ENCODE results near the gene RBMS3. TPM values are rescaled to one million over a fixed set of nuclear protein-coding genes. Genes with fewer than 3 reads are reported as not detected.

RBMS3 gene
- total and polyA plus RNA-seq, 5 donors from 2014 or later = 5.2 to 18.8 (median 8.5) TPM

- H3K4me3 Mint-ChIP-seq = no peak overlapping the region
- no peak overlapping the region for H3K27ac Mint-ChIP-seq
- DNase-seq = no peak
- H3K36me3 Mint-ChIP-seq = no peaks in the 10 kb centered on the region
- H3K27me3 ChIP-seq (ENCODE audit: control insufficient read depth, insufficient read depth, low read length) = no peaks in the 10 kb centered on the region
- ATAC-seq (ENCODE audit: low read depth in 2 of 2) = no peak
- H3K4me1 Mint-ChIP-seq = peaks cover 0 to 10% (median 2%) of the 10 kb centered on the region in 4 donors
- H3K27me3 Mint-ChIP-seq = no peaks in the 10 kb centered on the region
- no peaks in the 10 kb centered on the region for H3K36me3 ChIP-seq (ENCODE audit: control insufficient read depth, insufficient read depth, low read length)
- H3K4me3 ChIP-seq (ENCODE audit: low read depth, low read length) = no peak overlapping the region
- H3K4me1 ChIP-seq (ENCODE audit: control insufficient read depth, insufficient read depth, low read length, poor library complexity, severe bottlenecking) = no peaks in the 10 kb centered on the region
- H3K27ac ChIP-seq (ENCODE audit: insufficient read depth, low read length, poor library complexity, severe bottlenecking) = no peak overlapping the region
- H3K9me3 ChIP-seq (ENCODE audit: control insufficient read depth in 2 of 2, low read length in 2 of 2) = no peaks in the 10 kb centered on the region
- peaks cover 0 to 2% (median 0%) of the 10 kb centered on the region in 7 donors for H3K9me3 Mint-ChIP-seq
These were observed 130.0 kb downstream of the RBMS3 start for GRCh38 chr3:29410660-29411405.

GRCh38 chr3:29412110-29412509 lies 131.2 kb downstream of the RBMS3 start:
- Histone ChIP-seq H3K27ac (ENCODE audit: insufficient read depth, low read length, poor library complexity, severe bottlenecking) (no peak overlapping the region), H3K9me3 (ENCODE audit: control insufficient read depth in 2 of 2, low read length in 2 of 2) (no peaks in the 10 kb centered on the region), H3K27me3 (ENCODE audit: control insufficient read depth, insufficient read depth, low read length) (no peaks in the 10 kb centered on the region), H3K4me3 (ENCODE audit: low read depth, low read length) (no peak overlapping the region), H3K4me1 (ENCODE audit: control insufficient read depth, insufficient read depth, low read length, poor library complexity, severe bottlenecking) (no peaks in the 10 kb centered on the region), H3K36me3 (ENCODE audit: control insufficient read depth, insufficient read depth, low read length) (no peaks in the 10 kb centered on the region)
- no peak overlapping the region for H3K4me3 Mint-ChIP-seq
- ATAC-seq (ENCODE audit: low read depth in 2 of 2) (no peak), DNase-seq (no peak)
- H3K4me1 Mint-ChIP-seq = peaks cover 0 to 12% (median 2%) of the 10 kb centered on the region in 4 donors
- H3K27ac Mint-ChIP-seq = no peak overlapping the region
- no peaks in the 10 kb centered on the region for H3K36me3 Mint-ChIP-seq
- H3K9me3 Mint-ChIP-seq = peaks cover 0 to 2% (median 0%) of the 10 kb centered on the region in 7 donors
- no peaks in the 10 kb centered on the region for H3K27me3 Mint-ChIP-seq

- ATAC-seq (ENCODE audit: low read depth in 2 of 2) = no peak
- no peak overlapping the region for H3K27ac ChIP-seq (ENCODE audit: insufficient read depth, low read length, poor library complexity, severe bottlenecking)
- H3K9me3 Mint-ChIP-seq = peaks cover 0 to 3% (median 0%) of the 10 kb centered on the region in 7 donors
These were observed 133.8 kb downstream of the RBMS3 start for GRCh38 chr3:29414468-29415224.

GRCh38 chr3:29415482-29416223 lies 134.8 kb downstream of the RBMS3 start:
- H3K36me3 Mint-ChIP-seq = no peaks in the 10 kb centered on the region
- no peak overlapping the region for H3K27ac Mint-ChIP-seq
- Histone ChIP-seq H3K4me1 (ENCODE audit: control insufficient read depth, insufficient read depth, low read length, poor library complexity, severe bottlenecking) (no peaks in the 10 kb centered on the region), H3K36me3 (ENCODE audit: control insufficient read depth, insufficient read depth, low read length) (no peaks in the 10 kb centered on the region), H3K9me3 (ENCODE audit: control insufficient read depth in 2 of 2, low read length in 2 of 2) (no peaks in the 10 kb centered on the region), H3K4me3 (ENCODE audit: low read depth, low read length) (no peak overlapping the region), H3K27me3 (ENCODE audit: control insufficient read depth, insufficient read depth, low read length) (no peaks in the 10 kb centered on the region), H3K27ac (ENCODE audit: insufficient read depth, low read length, poor library complexity, severe bottlenecking) (no peak overlapping the region)
- H3K27me3 Mint-ChIP-seq = no peaks in the 10 kb centered on the region
- ATAC-seq (ENCODE audit: low read depth in 2 of 2) (no peak), DNase-seq (no peak)
- no peak overlapping the region for H3K4me3 Mint-ChIP-seq
- peaks cover 0 to 3% (median 0%) of the 10 kb centered on the region in 7 donors for H3K9me3 Mint-ChIP-seq
- H3K4me1 Mint-ChIP-seq = peaks cover 0 to 10% (median 5%) of the 10 kb centered on the region in 4 donors

More at GRCh38 chr3:29414468-29415224, 133.8 kb downstream of the RBMS3 start:
- Histone ChIP-seq H3K9me3 (ENCODE audit: control insufficient read depth in 2 of 2, low read length in 2 of 2) (no peaks in the 10 kb centered on the region), H3K4me3 (ENCODE audit: low read depth, low read length) (no peak overlapping the region), H3K36me3 (ENCODE audit: control insufficient read depth, insufficient read depth, low read length) (no peaks in the 10 kb centered on the region), H3K27me3 (ENCODE audit: control insufficient read depth, insufficient read depth, low read length) (no peaks in the 10 kb centered on the region), H3K4me1 (ENCODE audit: control insufficient read depth, insufficient read depth, low read length, poor library complexity, severe bottlenecking) (no peaks in the 10 kb centered on the region)
- Mint-ChIP-seq H3K36me3 (no peaks in the 10 kb centered on the region), H3K4me1 (peaks cover 0 to 12% (median 5%) of the 10 kb centered on the region in 4 donors), H3K27ac (no peak overlapping the region), H3K4me3 (no peak overlapping the region), H3K27me3 (no peaks in the 10 kb centered on the region)
- no peak for DNase-seq

- no peak for ATAC-seq (ENCODE audit: low read depth in 2 of 2)
- Mint-ChIP-seq H3K9me3 (peaks cover 0 to 3% (median 0%) of the 10 kb centered on the region in 7 donors), H3K36me3 (no peaks in the 10 kb centered on the region), H3K4me1 (peaks cover 0 to 5% (median 3%) of the 10 kb centered on the region in 4 donors), H3K27ac (no peak overlapping the region), H3K4me3 (no peak overlapping the region), H3K27me3 (no peaks in the 10 kb centered on the region)
- no peak for DNase-seq
- no peaks in the 10 kb centered on the region for H3K27me3 ChIP-seq (ENCODE audit: control insufficient read depth, insufficient read depth, low read length)
- no peaks in the 10 kb centered on the region for H3K36me3 ChIP-seq (ENCODE audit: control insufficient read depth, insufficient read depth, low read length)
- no peaks in the 10 kb centered on the region for H3K4me1 ChIP-seq (ENCODE audit: control insufficient read depth, insufficient read depth, low read length, poor library complexity, severe bottlenecking)
- no peak overlapping the region for H3K27ac ChIP-seq (ENCODE audit: insufficient read depth, low read length, poor library complexity, severe bottlenecking)
- no peak overlapping the region for H3K4me3 ChIP-seq (ENCODE audit: low read depth, low read length)
- H3K9me3 ChIP-seq (ENCODE audit: control insufficient read depth in 2 of 2, low read length in 2 of 2) = no peaks in the 10 kb centered on the region
These were observed 135.6 kb downstream of the RBMS3 start for GRCh38 chr3:29416514-29416913.

- H3K4me1 Mint-ChIP-seq = peaks cover 0 to 9% (median 1%) of the 10 kb centered on the region in 4 donors
- Histone ChIP-seq H3K4me1 (ENCODE audit: control insufficient read depth, insufficient read depth, low read length, poor library complexity, severe bottlenecking) (no peaks in the 10 kb centered on the region), H3K4me3 (ENCODE audit: low read depth, low read length) (no peak overlapping the region), H3K9me3 (ENCODE audit: control insufficient read depth in 2 of 2, low read length in 2 of 2) (no peaks in the 10 kb centered on the region), H3K27ac (ENCODE audit: insufficient read depth, low read length, poor library complexity, severe bottlenecking) (no peak overlapping the region), H3K36me3 (ENCODE audit: control insufficient read depth, insufficient read depth, low read length) (no peaks in the 10 kb centered on the region), H3K27me3 (ENCODE audit: control insufficient read depth, insufficient read depth, low read length) (no peaks in the 10 kb centered on the region)
- no peaks in the 10 kb centered on the region for H3K27me3 Mint-ChIP-seq
- no peak overlapping the region for H3K4me3 Mint-ChIP-seq
- DNase-seq (no peak), ATAC-seq (ENCODE audit: low read depth in 2 of 2) (no peak)
- no peak overlapping the region for H3K27ac Mint-ChIP-seq
- peaks cover 0 to 4% (median 0%) of the 10 kb centered on the region in 7 donors for H3K9me3 Mint-ChIP-seq
- no peaks in the 10 kb centered on the region for H3K36me3 Mint-ChIP-seq
These were observed 139.2 kb downstream of the RBMS3 start for GRCh38 chr3:29420106-29420505.

- Histone ChIP-seq H3K27me3 (ENCODE audit: control insufficient read depth, insufficient read depth, low read length) (no peaks in the 10 kb centered on the region), H3K27ac (ENCODE audit: insufficient read depth, low read length, poor library complexity, severe bottlenecking) (no peak overlapping the region), H3K4me3 (ENCODE audit: low read depth, low read length) (no peak overlapping the region), H3K36me3 (ENCODE audit: control insufficient read depth, insufficient read depth, low read length) (no peaks in the 10 kb centered on the region), H3K9me3 (ENCODE audit: control insufficient read depth in 2 of 2, low read length in 2 of 2) (no peaks in the 10 kb centered on the region), H3K4me1 (ENCODE audit: control insufficient read depth, insufficient read depth, low read length, poor library complexity, severe bottlenecking) (no peaks in the 10 kb centered on the region)
- ATAC-seq (ENCODE audit: low read depth in 2 of 2) (no peak), DNase-seq (no peak)
- Mint-ChIP-seq H3K27me3 (no peaks in the 10 kb centered on the region), H3K4me1 (peaks cover 0 to 12% (median 4%) of the 10 kb centered on the region in 4 donors), H3K27ac (no peak overlapping the region), H3K9me3 (peaks cover 0 to 6% (median 0%) of the 10 kb centered on the region in 7 donors), H3K4me3 (no peak overlapping the region), H3K36me3 (no peaks in the 10 kb centered on the region)
These were observed 145.7 kb downstream of the RBMS3 start for GRCh38 chr3:29426302-29427226.

Data from CD4-positive, CD25-positive, alpha-beta regulatory T cell (primary cell).